PC-9 (cell line): ENCODE data around the gene BCL2L15. TPM values are rescaled to one million over a fixed set of nuclear protein-coding genes. Genes with fewer than 3 reads are reported as not detected.

Experiments used
- BruUV-seq: library from RNA; stranded (reverse); fragments of 400-500 nt; replicated peaks from 2 replicates; lab custom pipeline; 2021; lab: Mats Ljungman, UMichigan
- CTCF ChIA-PET: fragments of 300-600 bp; sonication (Branson Sonifier 250); formaldehyde crosslinking; loops from one replicate; lab custom pipeline; 2022; ENCODE audit warnings: antibody characterized with exemption; lab: Charles Lee
- POLR2A ChIA-PET: fragments of 300-600 bp; sonication (Branson Sonifier 250); formaldehyde crosslinking; loops from one replicate; lab custom pipeline; 2022; ENCODE audit warnings: antibody characterized with exemption; ENCODE audit not compliant: unreplicated experiment; lab: Charles Lee
- DNase-seq, 2 experiments: peaks; one replicate each; pipeline versions ENCODE4 v3.0.0 to v3.0.0-alpha.2; 2015 to 2022; ENCODE audit warnings: mixed read lengths in 1 of 2
- H2AFZ ChIP-seq: fragments of 200-600 bp; sonication (generic); 2 replicates; pipeline ENCODE4 v1.8.1; 2017; ENCODE audit warnings: antibody characterized with exemption
- H3F3A ChIP-seq: fragments of 200-600 bp; sonication (generic); 2 replicates; pipeline ENCODE4 v1.8.1; 2017; ENCODE audit warnings: antibody characterized with exemption, mild to moderate bottlenecking, low read depth; ENCODE audit not compliant: insufficient read depth
- H3K27ac ChIP-seq: fragments of 200-600 bp; sonication (generic); 2 replicates; pipeline ENCODE4 v1.6.1; 2016; ENCODE audit warnings: mixed run types
- H3K27me3 ChIP-seq: fragments of 200-600 bp; sonication (generic); 2 replicates; pipeline ENCODE4 v1.6.1; 2016; ENCODE audit warnings: low read depth, mixed run types; ENCODE audit not compliant: insufficient read depth
- H3K36me3 ChIP-seq: fragments of 200-600 bp; sonication (generic); 2 replicates; pipeline ENCODE4 v1.6.1; 2016; ENCODE audit warnings: low read depth, mixed run types
- H3K4me1 ChIP-seq: fragments of 200-600 bp; sonication (generic); replicated peaks from 2 replicates; pipeline ENCODE4 v1.6.1; 2016; ENCODE audit warnings: mixed run types; ENCODE audit not compliant: insufficient read depth
- H3K4me2 ChIP-seq: fragments of 200-600 bp; sonication (generic); 2 replicates; pipeline ENCODE4 v1.6.1; 2017; ENCODE audit warnings: mixed run types
- H3K4me3 ChIP-seq: fragments of 200-600 bp; sonication (generic); 2 replicates; pipeline ENCODE4 v1.6.1; 2016; ENCODE audit warnings: mixed run types
- H3K79me2 ChIP-seq: fragments of 200-600 bp; sonication (generic); 2 replicates; pipeline ENCODE4 v1.6.1; 2017; ENCODE audit warnings: low read depth, mixed run types
- H3K9me2 ChIP-seq: fragments of 200-600 bp; sonication (generic); 2 replicates; pipeline ENCODE4 v1.8.1; 2017; ENCODE audit warnings: mild to moderate bottlenecking; ENCODE audit not compliant: insufficient read depth
- H3K9me3 ChIP-seq: fragments of 200-600 bp; sonication (generic); 2 replicates; pipeline ENCODE4 v1.8.1; 2016; ENCODE audit warnings: low read depth; ENCODE audit not compliant: insufficient read depth
- H4K20me1 ChIP-seq: fragments of 200-600 bp; sonication (generic); 2 replicates; pipeline ENCODE4 v1.8.1; 2017; ENCODE audit not compliant: insufficient read depth
- CTCF ChIP-seq: fragments of 200-600 bp; sonication (generic); conservative IDR thresholded peaks from 2 replicates; pipeline ENCODE4 v1.6.1; 2017; ENCODE audit warnings: mixed run types, antibody characterized with exemption, mild to moderate bottlenecking, moderate library complexity
- EZH2 ChIP-seq: fragments of 200-600 bp; sonication (generic); IDR thresholded peaks from 2 replicates; pipeline ENCODE4 v1.8.0; 2017; ENCODE audit warnings: antibody characterized with exemption, low read depth
- intact Hi-C: fragments of 100-400 bp; cut with micrococcal nuclease; formaldehyde crosslinking; loops from one replicate; pipeline ENCODE4 v1.10.0; 2022; ENCODE audit not compliant: unreplicated experiment
- total RNA-seq: library from RNA; stranded (reverse); gene quantifications from 2 replicates; pipeline ENCODE4 v1.2.3, GENCODE V29; 2021

Gene BCL2L15
- total RNA-seq, 1 experiment from 2014 or later: 0.15 TPM

- TF ChIP-seq CTCF (no peak), EZH2 (no peak)
- peaks cover 10% of the 10 kb centered on the region; the same call in 1 of the 2 replicates for H3F3A ChIP-seq
- no peak overlapping the region for H3K4me2 ChIP-seq
- no peaks in the 10 kb centered on the region for H3K36me3 ChIP-seq
- no peak overlapping the region for H2AFZ ChIP-seq
- no peaks in the 10 kb centered on the region for H3K9me3 ChIP-seq
- intact Hi-C loops: no loop called here
- no peaks in the 10 kb centered on the region for H3K27me3 ChIP-seq
- H4K20me1 ChIP-seq: no peaks in the 10 kb centered on the region
- H3K4me1 ChIP-seq: no peaks in the 10 kb centered on the region; the same call in 1 of the 2 replicates
- H3K79me2 ChIP-seq: no peaks in the 10 kb centered on the region
- BruUV-seq: no TSS peak
- DNase-seq: peak in 1 of 2 experiments; percentile 84
- ChIA-PET POLR2A (no interaction called here), CTCF (no interaction called here)
- H3K9me2 ChIP-seq: no peaks in the 10 kb centered on the region
- no peak overlapping the region for H3K27ac ChIP-seq
- H3K4me3 ChIP-seq: no peak overlapping the region
These were observed 30.2 kb upstream of the BCL2L15 start for GRCh38 chr1:113917400-113918082.

GRCh38 chr1:113916974-113917373 is 29.6 kb upstream of the BCL2L15 start:
- intact Hi-C loops: no loop called here
- Histone ChIP-seq H3K27ac (no peak overlapping the region), H3F3A (peaks cover 10% of the 10 kb centered on the region; the same call in 1 of the 2 replicates), H3K36me3 (no peaks in the 10 kb centered on the region), H2AFZ (no peak overlapping the region), H3K9me2 (no peaks in the 10 kb centered on the region), H3K9me3 (no peaks in the 10 kb centered on the region), H3K27me3 (no peaks in the 10 kb centered on the region), H3K4me3 (no peak overlapping the region), H3K4me1 (no peaks in the 10 kb centered on the region; the same call in 1 of the 2 replicates), H3K79me2 (no peaks in the 10 kb centered on the region), H3K4me2 (no peak overlapping the region), H4K20me1 (no peaks in the 10 kb centered on the region)
- ChIA-PET CTCF (no interaction called here), POLR2A (no interaction called here)
- no TSS peak for BruUV-seq
- TF ChIP-seq CTCF: no peak
- TF ChIP-seq EZH2: no peak
- DNase-seq: peak in 1 of 2 experiments; percentile 28

- POLR2A ChIA-PET: interaction anchor here (0.5 kb wide), 1 partner anchor 20 kb away, joined by 5 read pairs; no protein-coding TSS in a partner anchor
- H3K27me3 ChIP-seq: no peaks in the 10 kb centered on the region
- intact Hi-C loops: no loop called here
- DNase-seq: peak in 1 of 2 experiments; percentile 24
- peaks cover 10% of the 10 kb centered on the region; the same call in 1 of the 2 replicates for H3F3A ChIP-seq
- no peak overlapping the region for H3K4me2 ChIP-seq
- H3K36me3 ChIP-seq: peaks cover 12% of the 10 kb centered on the region; the same call in 1 of the 2 replicates
- BruUV-seq: no TSS peak
- H3K4me3 ChIP-seq: no peak overlapping the region
- CTCF ChIA-PET: no interaction called here
- no peaks in the 10 kb centered on the region for H3K9me2 ChIP-seq
- no peaks in the 10 kb centered on the region for H3K9me3 ChIP-seq
- TF ChIP-seq CTCF (no peak), EZH2 (no peak)
- H4K20me1 ChIP-seq: no peaks in the 10 kb centered on the region
- no peak overlapping the region for H3K27ac ChIP-seq
- H3K4me1 ChIP-seq: no peaks in the 10 kb centered on the region; the same call in 1 of the 2 replicates
- no peaks in the 10 kb centered on the region for H3K79me2 ChIP-seq
- no peak overlapping the region for H2AFZ ChIP-seq
These were observed 26.7 kb upstream of the BCL2L15 start for GRCh38 chr1:113913887-113914664.
